ENCODE data around the gene RNF187. TPM values are rescaled to one million over a fixed set of nuclear protein-coding genes. Genes with fewer than 3 reads are reported as not detected.

The RNF187 gene
- polyA plus RNA-seq, 1 donor from 2014 or later = 13.0 TPM

- H3K9me3 Mint-ChIP-seq = peaks cover 0 to 5% (median 0%) of the 10 kb centered on the region in 3 donors
- no peak overlapping the region for H3K27ac Mint-ChIP-seq
- no peak overlapping the region for H3K4me3 Mint-ChIP-seq
- peaks cover 5% of the 10 kb centered on the region for H3K27me3 Mint-ChIP-seq
- H3K36me3 Mint-ChIP-seq = peaks cover 4% of the 10 kb centered on the region
- H3K4me1 Mint-ChIP-seq = peaks cover 0 to 2% (median 0%) of the 10 kb centered on the region in 3 donors
Observed at GRCh38 chr1:228528612-228529011, 41.4 kb downstream of the RNF187 start.

DNA sequence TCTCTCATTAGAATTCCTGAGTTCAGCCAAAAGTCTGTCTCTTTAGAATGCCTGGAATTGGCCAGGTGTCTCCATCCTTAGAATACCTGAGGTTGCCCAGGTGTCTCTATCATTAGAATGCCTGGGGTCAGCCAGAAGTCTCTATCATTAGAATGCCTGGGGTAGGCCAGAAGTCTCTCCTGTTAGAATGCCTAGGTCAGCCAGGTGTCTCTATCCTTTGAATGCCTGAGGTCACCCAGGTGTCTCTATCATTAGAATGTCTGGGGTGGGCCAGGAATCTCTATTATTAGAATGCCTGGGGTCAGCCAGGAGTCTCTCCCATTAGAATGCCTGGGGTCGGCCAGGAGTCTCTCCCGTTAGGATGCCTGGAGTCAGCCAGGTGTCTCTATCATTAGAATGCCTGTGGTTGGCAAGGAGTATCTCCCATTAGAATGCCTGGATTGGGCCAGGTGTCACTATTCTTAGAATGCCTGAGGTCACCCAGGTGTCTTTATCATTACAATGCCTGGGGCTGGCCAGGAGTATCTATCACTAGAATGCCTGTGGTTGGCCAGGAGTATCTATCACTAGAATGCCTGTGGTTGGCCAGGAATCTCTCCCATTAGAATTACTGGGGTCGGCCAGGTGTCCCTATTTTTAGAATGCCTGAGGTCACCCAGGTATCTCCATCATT is 43.0 kb downstream of the RNF187 start:
- Mint-ChIP-seq H3K4me1 (peaks cover 0 to 2% (median 0%) of the 10 kb centered on the region in 3 donors), H3K36me3 (peaks cover 9% of the 10 kb centered on the region), H3K27me3 (peaks cover 9% of the 10 kb centered on the region), H3K27ac (no peak overlapping the region), H3K9me3 (peaks cover 0 to 5% (median 0%) of the 10 kb centered on the region in 3 donors), H3K4me3 (no peak overlapping the region)

DNA sequence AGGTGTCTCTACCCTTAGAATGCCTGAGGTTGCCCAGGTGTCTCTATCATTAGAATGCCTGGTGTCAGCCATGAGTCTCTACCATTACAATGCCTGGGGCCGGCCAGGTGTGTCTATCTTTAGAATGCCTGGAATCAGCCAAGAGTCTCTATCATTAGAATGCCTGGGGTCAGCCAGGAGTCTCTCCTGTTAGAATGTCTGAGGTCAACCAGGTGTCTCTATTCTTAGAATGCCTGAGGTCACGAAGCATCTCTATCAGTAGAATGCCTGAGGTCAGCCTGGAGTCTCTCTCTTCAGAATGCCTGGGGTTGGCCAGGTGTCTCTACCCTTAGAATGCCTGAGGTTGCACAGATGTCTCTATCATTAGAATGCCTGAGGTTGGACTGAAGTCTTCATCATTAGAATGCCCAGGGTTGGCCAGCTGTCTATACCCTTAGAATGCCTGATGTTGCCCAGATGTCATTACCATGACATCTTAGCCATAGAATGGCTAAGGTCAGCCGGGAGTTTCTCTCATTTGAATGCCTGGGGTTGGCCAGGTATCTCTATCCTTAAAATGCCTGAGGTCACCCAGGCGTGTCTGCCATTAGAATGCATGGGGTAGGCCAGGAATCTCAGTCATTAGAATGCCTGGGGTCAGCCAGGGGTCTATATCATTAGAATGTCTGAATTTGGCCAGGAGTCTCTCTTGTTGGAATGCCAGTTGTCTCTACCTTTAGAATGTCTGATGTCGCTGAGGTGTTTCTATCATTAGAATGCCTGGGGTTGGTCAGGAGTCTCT is 44.0 kb downstream of the RNF187 start:
- Mint-ChIP-seq H3K9me3 (peaks cover 0 to 9% (median 4%) of the 10 kb centered on the region in 3 donors), H3K4me3 (peak overlapping the region in 1 of 4 donors; percentile 32), H3K27ac (no peak overlapping the region), H3K4me1 (peaks cover 0 to 2% (median 0%) of the 10 kb centered on the region in 3 donors), H3K36me3 (peaks cover 12% of the 10 kb centered on the region), H3K27me3 (peaks cover 7% of the 10 kb centered on the region)

GRCh38 chr1:228538831-228539230 is 51.6 kb downstream of the RNF187 start:
- Mint-ChIP-seq H3K27me3 (peaks cover 8% of the 10 kb centered on the region), H3K27ac (no peak overlapping the region)

GRCh38 chr1:228540161-228540917 is 53.2 kb downstream of the RNF187 start:
- no peak overlapping the region for H3K27ac Mint-ChIP-seq
- peaks cover 1 to 14% (median 10%) of the 10 kb centered on the region in 3 donors for H3K9me3 Mint-ChIP-seq
- peaks cover 5% of the 10 kb centered on the region for H3K27me3 Mint-ChIP-seq
- H3K4me1 Mint-ChIP-seq = no peaks in the 10 kb centered on the region
- no peak overlapping the region for H3K4me3 Mint-ChIP-seq
- H3K36me3 Mint-ChIP-seq = peaks cover 1% of the 10 kb centered on the region

More at GRCh38 chr1:228538831-228539230, 51.6 kb downstream of the RNF187 start:
- no peak overlapping the region for H3K4me3 Mint-ChIP-seq
- peaks cover 9% of the 10 kb centered on the region for H3K36me3 Mint-ChIP-seq
- no peaks in the 10 kb centered on the region for H3K4me1 Mint-ChIP-seq
- H3K9me3 Mint-ChIP-seq = peaks cover 1 to 14% (median 10%) of the 10 kb centered on the region in 3 donors

DNA sequence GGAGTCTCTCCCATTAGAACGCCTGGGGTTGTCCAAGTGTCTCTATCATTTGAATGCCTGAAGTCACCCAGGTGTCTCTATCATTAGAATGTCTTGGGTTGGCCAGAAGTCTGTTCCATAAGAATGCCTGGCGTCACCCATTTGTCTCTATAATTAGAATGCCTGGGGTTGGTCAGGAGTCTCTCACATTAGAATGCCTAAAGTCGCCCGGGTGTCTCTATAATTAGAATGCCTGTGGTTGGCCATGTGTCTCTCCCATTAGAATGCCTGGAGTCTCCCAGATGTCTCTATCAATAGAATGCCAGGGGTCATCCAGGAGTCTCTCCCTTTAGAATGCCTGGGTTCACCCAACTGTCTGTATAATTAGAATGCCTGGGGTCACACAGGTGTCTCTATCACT is 54.5 kb downstream of the RNF187 start:
- Mint-ChIP-seq H3K36me3 (no peaks in the 10 kb centered on the region), H3K27me3 (peaks cover 6% of the 10 kb centered on the region), H3K4me1 (no peaks in the 10 kb centered on the region), H3K27ac (peak overlapping the region in 1 of 3 donors; percentile 17), H3K4me3 (no peak overlapping the region), H3K9me3 (peaks cover 1 to 5% (median 1%) of the 10 kb centered on the region in 3 donors)

GRCh38 chr1:228542376-228542775 is 55.2 kb downstream of the RNF187 start:
- Mint-ChIP-seq H3K36me3 (no peaks in the 10 kb centered on the region), H3K4me3 (no peak overlapping the region), H3K4me1 (no peaks in the 10 kb centered on the region), H3K27me3 (peaks cover 3% of the 10 kb centered on the region), H3K9me3 (peaks cover 0 to 1% (median 0%) of the 10 kb centered on the region in 3 donors), H3K27ac (no peak overlapping the region)

DNA sequence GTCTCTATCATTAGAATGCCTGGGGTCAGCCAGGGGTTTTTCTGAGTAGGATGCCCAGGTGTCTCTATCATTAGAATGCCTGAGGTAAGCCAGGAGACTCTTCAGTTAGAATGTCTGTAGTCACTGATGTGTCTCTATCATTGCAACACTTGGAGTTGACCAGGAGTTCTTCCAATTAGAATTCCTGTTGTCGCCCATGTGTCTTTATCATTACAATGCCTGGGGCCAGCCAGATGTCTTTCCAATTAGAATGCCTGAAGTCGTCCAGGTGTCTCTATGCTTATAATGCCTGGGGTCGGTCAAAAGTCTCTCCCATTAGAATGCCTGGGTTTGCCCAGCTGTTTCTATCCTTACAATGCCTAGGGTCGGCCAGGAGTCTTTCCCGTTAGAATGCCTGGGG is 55.8 kb downstream of the RNF187 start:
- H3K27me3 Mint-ChIP-seq = peaks cover 4% of the 10 kb centered on the region
- H3K36me3 Mint-ChIP-seq = no peaks in the 10 kb centered on the region
- H3K4me1 Mint-ChIP-seq = no peaks in the 10 kb centered on the region

GRCh38 chr1:228543396-228543795 is 56.2 kb downstream of the RNF187 start:
- Mint-ChIP-seq H3K27me3 (peaks cover 4% of the 10 kb centered on the region), H3K4me1 (no peaks in the 10 kb centered on the region), H3K36me3 (no peaks in the 10 kb centered on the region), H3K9me3 (peaks cover 0 to 6% (median 0%) of the 10 kb centered on the region in 3 donors), H3K4me3 (no peak overlapping the region), H3K27ac (no peak overlapping the region)

More for the DNA sequence above, 55.8 kb downstream of the RNF187 start:
- Mint-ChIP-seq H3K27ac (no peak overlapping the region), H3K9me3 (peaks cover 0 to 4% (median 1%) of the 10 kb centered on the region in 3 donors), H3K4me3 (no peak overlapping the region)

- no peaks in the 10 kb centered on the region for H3K4me1 Mint-ChIP-seq
- H3K27ac Mint-ChIP-seq = no peak overlapping the region
- no peaks in the 10 kb centered on the region for H3K36me3 Mint-ChIP-seq
- no peak overlapping the region for H3K4me3 Mint-ChIP-seq
- H3K27me3 Mint-ChIP-seq = peaks cover 4% of the 10 kb centered on the region
- H3K9me3 Mint-ChIP-seq = peaks cover 0 to 6% (median 0%) of the 10 kb centered on the region in 3 donors
Observed at GRCh38 chr1:228544021-228544850, 57.1 kb downstream of the RNF187 start.

- no peaks in the 10 kb centered on the region for H3K36me3 Mint-ChIP-seq
- no peak overlapping the region for H3K27ac Mint-ChIP-seq
- H3K27me3 Mint-ChIP-seq = peaks cover 4% of the 10 kb centered on the region
- H3K4me1 Mint-ChIP-seq = no peaks in the 10 kb centered on the region
- H3K9me3 Mint-ChIP-seq = peaks cover 0 to 6% (median 0%) of the 10 kb centered on the region in 3 donors
- H3K4me3 Mint-ChIP-seq = no peak overlapping the region
Observed at GRCh38 chr1:228544921-228545591, 57.9 kb downstream of the RNF187 start.
